ENCODE data around the gene CAMKK1. TPM values are rescaled to one million over a fixed set of nuclear protein-coding genes. Genes with fewer than 3 reads are reported as not detected.

The CAMKK1 gene
- total and polyA plus RNA-seq, 9 of the 15 experiments (the other 6 are each of a cell fraction or from before 2014, with no cell fraction given): 0.34 to 7.5 (median 4.9) TPM

- ChIA-PET CTCF (ENCODE audit: low intra/inter-chr PET ratio) (no interaction called here), POLR2A (interaction anchor here (0.9 kb wide), 1 partner anchor 10 kb away, joined by 3 read pairs; no protein-coding TSS in a partner anchor)
- 78% methylated on average over 12 of the region's 18 CpGs for WGBS (ENCODE audit: insufficient coverage, low coverage, missing lambda C conversion rate)
- in situ Hi-C loops (cut with MboI): no loop called here
- TF ChIP-seq KDM4B (IDR thresholded peaks at IDR 0.05; ENCODE audit: borderline replicate concordance in 2 of 2, low read depth in 1 of 2) (no peak), RBM22 (IDR thresholded peaks at IDR 0.05; ENCODE audit: low read depth, low read length, poor library complexity, severe bottlenecking) (peak; percentile 68), FOXK1 (CRISPR knock-in tag; IDR thresholded peaks at IDR 0.05; ENCODE audit: borderline replicate concordance) (no peak), HDAC6 (IDR thresholded peaks at IDR 0.05; ENCODE audit: low read depth, low read length) (no peak), TFE3 (CRISPR knock-in tag; IDR thresholded peaks at IDR 0.05) (no peak), CREM (IDR thresholded peaks at IDR 0.05; ENCODE audit: low read depth) (no peak), CHD2 (IDR thresholded peaks at IDR 0.05; ENCODE audit: low read depth, low read length) (no peak), EP300 (IDR thresholded peaks at IDR 0.05; ENCODE audit: low read length) (no peak), POLR2G (IDR thresholded peaks at IDR 0.05; ENCODE audit: low read depth, low read length) (peak; percentile 71), POLR2AphosphoS2 (IDR thresholded peaks at IDR 0.05; ENCODE audit: low read length) (peak; percentile 88; the same call in 1 of the 2 replicates), FOXA1 (IDR thresholded peaks at IDR 0.05; ENCODE audit: borderline replicate concordance) (no peak), PML (IDR thresholded peaks at IDR 0.05; ENCODE audit: low read length) (0 out of 2 replicates have a peak, but pooled peaks have one; percentile 0), ZNF146 (CRISPR knock-in tag; IDR thresholded peaks at IDR 0.05; ENCODE audit: unreplicated experiment) (no peak), SIRT6 (IDR thresholded peaks at IDR 0.05; ENCODE audit: low read depth, low read length) (no peak)
- Histone ChIP-seq H3K9ac (ENCODE audit: insufficient read depth in 1 of 2, low read depth in 2 of 2, low read length in 2 of 2) (no peak overlapping the region), H3K36me3 (ENCODE audit: control insufficient read depth, insufficient read depth, low read length) (peaks cover 16% of the 10 kb centered on the region; the same call in 1 of the 3 replicates), H3K9me1 (ENCODE audit: control insufficient read depth, insufficient read depth, low read length) (no peaks in the 10 kb centered on the region), H3K4me1 (replicated peaks in 1 of 2; ENCODE audit: control insufficient read depth in 2 of 2, insufficient read depth in 2 of 2, low read length in 2 of 2) (peaks cover 5 to 34% of the 10 kb centered on the region in 2 experiments; a peak in 4 of 5 replicates), H3K27me3 (ENCODE audit: control insufficient read depth in 2 of 2, insufficient read depth in 2 of 2, low read length in 2 of 2) (no peaks in the 10 kb centered on the region), H2AFZ (ENCODE audit: low read depth, low read length) (no peak overlapping the region), H4K20me1 (replicated peaks; ENCODE audit: control insufficient read depth, insufficient read depth, low read length) (no peaks in the 10 kb centered on the region; the same call in 1 of the 2 replicates), H3K79me2 (ENCODE audit: control insufficient read depth, insufficient read depth, low read length) (no peaks in the 10 kb centered on the region), H3K4me2 (ENCODE audit: insufficient read depth, low read length) (no peak overlapping the region), H3K9me3 (replicated peaks; ENCODE audit: control insufficient read depth, insufficient read depth, low read depth, low read length) (no peaks in the 10 kb centered on the region), H3K4me3 (no peak overlapping the region), H3K27ac (ENCODE audit: extremely low read depth, low read depth, low read length) (no peak overlapping the region)
- ATAC-seq (peak; percentile 7; the same call in 1 of the 3 replicates), FAIRE-seq (no peak), DNase-seq (ENCODE audit: extremely low read depth in 1 of 4, low spot score in 3 of 4) (no peak)
- no TSS peak for BruUV-seq (replicated peaks)
- intact Hi-C loops (cut with micrococcal nuclease): no loop called here
These were observed 30.8 kb upstream of the CAMKK1 start for GRCh38 chr17:3923466-3924190.
